ENCODE measurements around the gene MLXIPL.

DNA sequence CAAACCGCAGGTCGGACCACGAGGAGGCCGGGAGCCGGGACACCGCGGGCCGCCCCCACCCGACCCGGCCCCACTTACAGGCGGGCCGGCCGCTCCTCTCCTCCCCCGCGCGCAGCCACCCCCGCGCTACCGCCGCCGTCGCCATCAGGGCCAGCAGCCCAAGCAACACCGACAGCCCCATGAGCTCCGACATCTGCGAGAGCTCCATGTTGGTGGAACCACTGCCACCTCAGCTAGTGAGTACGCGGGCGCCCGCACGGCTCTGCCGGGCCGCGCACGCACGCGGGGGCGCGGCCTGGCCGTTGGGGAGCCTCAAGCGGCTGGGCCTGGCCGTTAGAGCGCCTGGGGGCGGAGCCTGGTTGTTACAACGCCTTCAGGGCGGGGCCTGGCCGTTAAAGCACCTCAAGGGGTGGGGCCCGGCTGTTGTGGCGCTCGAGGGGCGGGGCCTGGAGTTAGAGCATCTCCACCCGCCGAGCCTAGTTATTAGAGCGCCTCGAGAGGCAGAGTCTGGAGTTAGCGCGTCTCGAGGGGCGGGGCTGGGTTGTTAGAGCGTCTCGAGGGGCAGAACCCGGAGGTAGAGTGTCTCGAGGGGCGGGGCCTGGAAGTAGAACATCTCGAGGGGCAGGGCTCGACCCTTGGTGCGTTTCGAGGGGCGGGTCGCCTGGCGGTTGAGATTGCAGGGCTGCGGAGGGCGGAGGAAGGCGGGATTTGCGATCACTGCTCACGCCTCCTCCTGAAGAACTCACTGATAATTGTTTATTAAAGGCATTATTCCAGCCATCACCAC, 45.8 kb downstream of the MLXIPL start, which contains the start of gene TBL2:
- TF ChIP-seq POLR2AphosphoS5 (IDR thresholded peaks at IDR 0.05; ENCODE audit: borderline replicate concordance, low read depth, low read length) (peak; percentile 95), EZH2 (IDR thresholded peaks at IDR 0.05) (no peak), FOXP2 (optimal IDR thresholded peaks at IDR 0.05; ENCODE audit: control extremely low read depth, extremely low read length, insufficient read depth) (no peak)
